ENCODE results near the gene SLC6A20.

SLC6A20 gene

DNA sequence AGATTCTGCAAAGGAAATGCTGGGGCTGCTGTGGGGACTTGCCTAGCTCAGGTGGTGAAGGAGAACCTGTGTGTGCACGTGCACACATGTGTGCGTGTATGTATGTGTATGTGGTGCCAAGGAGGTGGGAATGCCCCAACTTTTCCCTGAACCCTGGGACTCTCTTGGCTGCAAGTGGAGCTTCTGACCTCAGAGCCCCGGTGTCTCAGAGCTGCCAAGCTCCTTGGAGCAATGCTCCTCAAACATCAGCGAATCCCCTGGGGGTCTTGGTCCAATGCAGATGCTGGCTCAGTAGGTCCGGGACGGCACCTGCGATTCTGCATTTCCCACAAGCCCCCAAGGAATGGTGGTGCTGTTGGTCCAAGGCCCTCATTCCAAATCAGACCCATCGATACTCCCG lies 5.8 kb upstream of the SLC6A20 start:
- Histone ChIP-seq H3K9ac (ENCODE audit: low read depth in 1 of 2, low read length in 2 of 2) (no peak overlapping the region), H3K27ac (ENCODE audit: low read depth, low read length) (no peak overlapping the region), H3K4me3 (ENCODE audit: low read depth in 1 of 2, low read length in 2 of 2) (no peak overlapping the region), H3K4me1 (ENCODE audit: control insufficient read depth in 1 of 2, insufficient read depth in 2 of 2, low read length in 2 of 2) (peaks cover 6 to 9% of the 10 kb centered on the region in 2 donors), H3K9me3 (ENCODE audit: control insufficient read depth in 1 of 2, low read length in 2 of 2) (no peaks in the 10 kb centered on the region), H3K36me3 (ENCODE audit: control insufficient read depth in 1 of 2, insufficient read depth in 2 of 2, low read length in 2 of 2) (no peaks in the 10 kb centered on the region), H3K27me3 (ENCODE audit: control insufficient read depth in 1 of 2, insufficient read depth in 2 of 2, low read length in 2 of 2) (peaks cover 1 to 2% of the 10 kb centered on the region in 2 donors)

DNA sequence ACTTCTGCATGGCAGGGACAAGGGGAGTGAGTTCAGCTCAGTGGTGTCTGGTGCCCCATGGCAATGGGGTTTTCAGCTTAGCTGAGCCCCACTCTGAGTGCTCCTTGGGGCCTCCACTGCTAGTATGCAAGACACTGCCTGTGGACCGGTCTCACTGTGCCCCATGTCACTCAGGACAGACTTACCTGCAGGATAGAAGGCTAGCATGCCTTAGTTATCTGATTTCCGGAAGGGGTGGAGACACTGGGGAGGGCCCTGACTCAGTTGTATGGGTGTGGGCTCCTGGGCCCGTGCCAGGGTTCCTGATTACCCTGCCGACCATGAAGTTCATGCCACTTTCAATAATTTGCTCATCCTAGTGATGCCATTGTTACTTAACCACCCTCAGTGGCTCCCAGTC lies 4.3 kb upstream of the SLC6A20 start:
- peaks cover 14 to 20% of the 10 kb centered on the region in 2 donors for H3K4me1 ChIP-seq (ENCODE audit: control insufficient read depth in 1 of 2, insufficient read depth in 2 of 2, low read length in 2 of 2)
- H3K4me3 ChIP-seq (ENCODE audit: low read depth in 1 of 2, low read length in 2 of 2), result no peak overlapping the region
- H3K27ac ChIP-seq (ENCODE audit: low read depth, low read length), result no peak overlapping the region
- H3K27me3 ChIP-seq (ENCODE audit: control insufficient read depth in 1 of 2, insufficient read depth in 2 of 2, low read length in 2 of 2), result peaks cover 8 to 14% of the 10 kb centered on the region in 2 donors
- H3K9ac ChIP-seq (ENCODE audit: low read depth in 1 of 2, low read length in 2 of 2), result no peak overlapping the region
- H3K9me3 ChIP-seq (ENCODE audit: control insufficient read depth in 1 of 2, low read length in 2 of 2), result no peaks in the 10 kb centered on the region
- no peaks in the 10 kb centered on the region for H3K36me3 ChIP-seq (ENCODE audit: control insufficient read depth in 1 of 2, insufficient read depth in 2 of 2, low read length in 2 of 2)

DNA sequence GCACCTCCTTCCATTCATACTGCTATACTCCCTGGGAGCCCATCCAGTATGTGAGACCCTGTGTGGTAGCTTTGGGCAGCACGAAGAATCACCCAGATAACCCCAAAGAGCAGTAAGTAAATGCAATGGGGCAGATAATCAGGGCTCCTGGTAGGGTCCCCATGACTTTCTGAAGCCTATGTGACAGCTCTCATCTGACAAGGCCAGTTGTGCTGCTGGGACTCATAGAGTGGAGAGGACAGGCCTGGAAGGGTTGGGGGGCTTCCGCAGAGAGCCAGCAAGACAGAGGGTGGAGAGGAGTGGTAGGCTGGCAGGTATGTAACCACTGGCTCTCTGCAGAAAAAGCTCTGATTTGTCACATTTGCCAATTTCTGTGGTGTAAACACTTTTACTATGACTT lies 3.2 kb upstream of the SLC6A20 start:
- Histone ChIP-seq H3K9me3 (ENCODE audit: control insufficient read depth in 1 of 2, low read length in 2 of 2) (no peaks in the 10 kb centered on the region), H3K4me3 (ENCODE audit: low read depth in 1 of 2, low read length in 2 of 2) (no peak overlapping the region), H3K27ac (ENCODE audit: low read depth, low read length) (no peak overlapping the region), H3K36me3 (ENCODE audit: control insufficient read depth in 1 of 2, insufficient read depth in 2 of 2, low read length in 2 of 2) (no peaks in the 10 kb centered on the region), H3K4me1 (ENCODE audit: control insufficient read depth in 1 of 2, insufficient read depth in 2 of 2, low read length in 2 of 2) (peaks cover 14 to 20% of the 10 kb centered on the region in 2 donors), H3K27me3 (ENCODE audit: control insufficient read depth in 1 of 2, insufficient read depth in 2 of 2, low read length in 2 of 2) (peaks cover 8 to 23% of the 10 kb centered on the region in 2 donors), H3K9ac (ENCODE audit: low read depth in 1 of 2, low read length in 2 of 2) (no peak overlapping the region)

DNA sequence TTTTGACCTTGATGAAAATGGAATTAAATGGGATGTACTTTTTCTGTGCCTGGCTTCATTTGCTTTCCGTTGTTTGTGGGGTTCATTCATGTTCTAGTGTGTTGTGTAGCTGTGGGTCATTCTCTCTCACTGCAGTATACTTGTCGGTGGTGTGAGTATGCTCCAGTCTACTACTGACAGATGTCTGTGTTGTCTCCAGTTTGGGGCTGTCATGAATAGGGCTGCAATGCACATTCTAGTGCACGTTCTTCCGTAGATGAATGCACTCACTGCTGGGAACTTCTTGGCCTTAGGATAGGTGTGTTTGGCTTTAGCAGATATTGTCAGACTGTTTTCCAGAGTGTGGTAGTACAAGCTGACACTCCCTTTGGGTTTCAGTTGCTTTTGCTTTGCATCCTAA lies 1.7 kb upstream of the SLC6A20 start:
- peaks cover 11 to 26% of the 10 kb centered on the region in 2 donors for H3K27me3 ChIP-seq (ENCODE audit: control insufficient read depth in 1 of 2, insufficient read depth in 2 of 2, low read length in 2 of 2)
- H3K9ac ChIP-seq (ENCODE audit: low read depth in 1 of 2, low read length in 2 of 2), result no peak overlapping the region
- no peak overlapping the region for H3K4me3 ChIP-seq (ENCODE audit: low read depth in 1 of 2, low read length in 2 of 2)
- no peaks in the 10 kb centered on the region for H3K36me3 ChIP-seq (ENCODE audit: control insufficient read depth in 1 of 2, insufficient read depth in 2 of 2, low read length in 2 of 2)
- no peaks in the 10 kb centered on the region for H3K9me3 ChIP-seq (ENCODE audit: control insufficient read depth in 1 of 2, low read length in 2 of 2)
- no peak overlapping the region for H3K27ac ChIP-seq (ENCODE audit: low read depth, low read length)
- H3K4me1 ChIP-seq (ENCODE audit: control insufficient read depth in 1 of 2, insufficient read depth in 2 of 2, low read length in 2 of 2), result peaks cover 25 to 29% of the 10 kb centered on the region in 2 donors

DNA sequence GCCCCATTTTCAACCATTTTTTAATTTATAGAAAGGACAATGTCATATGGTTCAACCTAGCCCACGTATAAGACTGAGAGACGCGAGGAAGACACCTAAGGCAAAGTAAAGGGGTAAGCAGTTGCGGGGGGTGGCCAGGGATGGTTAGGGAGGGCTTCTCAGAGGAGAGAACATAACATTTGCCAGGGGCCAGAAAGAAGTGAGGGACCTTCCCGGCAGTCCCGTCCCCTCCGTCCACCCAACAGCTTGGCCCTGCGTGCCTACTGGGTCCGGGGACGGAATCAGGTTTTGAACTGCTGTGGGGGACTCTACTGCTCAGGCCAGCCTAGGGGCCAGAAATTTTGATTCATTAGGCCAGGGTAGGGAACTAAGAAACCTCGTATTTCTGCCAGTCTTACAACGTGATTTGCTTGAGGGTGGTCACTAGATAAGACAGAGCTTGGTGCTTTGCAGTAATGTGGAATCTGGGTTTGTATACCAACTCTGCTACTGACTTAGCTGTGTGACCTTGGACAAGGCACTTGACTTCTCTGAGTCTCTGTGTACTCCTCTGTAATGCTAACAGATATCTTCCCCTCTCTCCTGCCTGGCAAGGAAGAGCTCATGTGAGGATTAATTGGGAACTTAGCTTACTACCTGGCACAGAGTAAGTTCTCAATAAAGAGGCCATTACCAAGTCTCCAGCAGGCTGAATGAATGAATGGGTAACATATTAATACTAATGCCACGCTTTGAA lies 734 bp upstream of the SLC6A20 start:
- no peak overlapping the region for H3K27ac ChIP-seq (ENCODE audit: low read depth, low read length)
- peak overlapping the region; percentile 81 to 83 for H3K4me3 ChIP-seq (ENCODE audit: low read depth in 1 of 2, low read length in 2 of 2)
- H3K27me3 ChIP-seq (ENCODE audit: control insufficient read depth in 1 of 2, insufficient read depth in 2 of 2, low read length in 2 of 2), result peaks cover 11 to 26% of the 10 kb centered on the region in 2 donors
- peaks cover 25 to 29% of the 10 kb centered on the region in 2 donors for H3K4me1 ChIP-seq (ENCODE audit: control insufficient read depth in 1 of 2, insufficient read depth in 2 of 2, low read length in 2 of 2)
- peak overlapping the region; percentile 77 for H3K9ac ChIP-seq (ENCODE audit: low read depth in 1 of 2, low read length in 2 of 2)
- no peaks in the 10 kb centered on the region for H3K36me3 ChIP-seq (ENCODE audit: control insufficient read depth in 1 of 2, insufficient read depth in 2 of 2, low read length in 2 of 2)
- H3K9me3 ChIP-seq (ENCODE audit: control insufficient read depth in 1 of 2, low read length in 2 of 2), result no peaks in the 10 kb centered on the region

DNA sequence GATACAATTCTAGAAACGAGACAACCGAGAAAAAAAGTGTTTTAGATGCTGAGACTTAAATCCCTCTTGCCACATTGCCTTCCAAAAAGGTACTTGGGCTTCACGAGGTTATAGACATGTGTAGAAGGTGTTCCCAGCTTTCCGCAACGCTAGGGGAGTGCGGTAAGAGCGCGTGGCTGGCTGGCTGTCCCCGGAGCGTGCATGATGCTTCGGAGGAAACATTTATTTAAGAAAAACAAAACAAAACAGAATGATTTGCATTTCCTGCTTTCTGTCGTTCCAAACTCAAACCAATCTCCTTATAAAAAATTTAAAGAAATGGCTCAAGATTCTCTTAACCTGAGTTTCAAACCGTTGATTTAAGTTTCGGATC lies 841 bp downstream of the SLC6A20 start:
- Histone ChIP-seq H3K4me3 (ENCODE audit: low read depth in 1 of 2, low read length in 2 of 2) (peak overlapping the region; percentile 81 to 83), H3K9ac (ENCODE audit: low read depth in 1 of 2, low read length in 2 of 2) (peak overlapping the region; percentile 77), H3K4me1 (ENCODE audit: control insufficient read depth in 1 of 2, insufficient read depth in 2 of 2, low read length in 2 of 2) (peaks cover 22 to 26% of the 10 kb centered on the region in 2 donors), H3K36me3 (ENCODE audit: control insufficient read depth in 1 of 2, insufficient read depth in 2 of 2, low read length in 2 of 2) (no peaks in the 10 kb centered on the region), H3K27me3 (ENCODE audit: control insufficient read depth in 1 of 2, insufficient read depth in 2 of 2, low read length in 2 of 2) (peaks cover 11 to 26% of the 10 kb centered on the region in 2 donors), H3K9me3 (ENCODE audit: control insufficient read depth in 1 of 2, low read length in 2 of 2) (no peaks in the 10 kb centered on the region), H3K27ac (ENCODE audit: low read depth, low read length) (no peak overlapping the region)

DNA sequence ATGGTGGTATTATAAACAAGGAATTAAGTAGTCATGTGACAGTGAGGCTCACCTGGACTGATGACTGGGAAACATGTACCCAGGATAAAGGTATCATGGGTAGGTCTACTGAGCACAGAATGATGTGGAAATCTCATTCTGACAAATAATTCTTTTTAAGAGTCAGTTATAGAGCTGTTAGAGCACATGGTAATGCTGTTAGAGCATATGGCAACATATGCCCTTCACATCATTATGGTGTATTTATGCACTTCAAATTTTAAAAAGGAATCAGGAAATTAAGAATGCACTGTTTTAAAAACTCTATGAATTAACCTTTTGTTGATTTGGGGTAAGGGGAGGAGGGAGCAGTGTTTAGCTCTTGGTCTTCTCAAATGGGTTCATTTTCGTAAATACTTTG lies 1.7 kb downstream of the SLC6A20 start:
- Histone ChIP-seq H3K9ac (ENCODE audit: low read depth in 1 of 2, low read length in 2 of 2) (no peak overlapping the region), H3K4me1 (ENCODE audit: control insufficient read depth in 1 of 2, insufficient read depth in 2 of 2, low read length in 2 of 2) (peaks cover 19 to 22% of the 10 kb centered on the region in 2 donors), H3K4me3 (ENCODE audit: low read depth in 1 of 2, low read length in 2 of 2) (peak overlapping the region in 1 of 2 donors; percentile 83), H3K9me3 (ENCODE audit: control insufficient read depth in 1 of 2, low read length in 2 of 2) (no peaks in the 10 kb centered on the region), H3K36me3 (ENCODE audit: control insufficient read depth in 1 of 2, insufficient read depth in 2 of 2, low read length in 2 of 2) (no peaks in the 10 kb centered on the region), H3K27me3 (ENCODE audit: control insufficient read depth in 1 of 2, insufficient read depth in 2 of 2, low read length in 2 of 2) (peaks cover 11 to 26% of the 10 kb centered on the region in 2 donors), H3K27ac (ENCODE audit: low read depth, low read length) (no peak overlapping the region)

DNA sequence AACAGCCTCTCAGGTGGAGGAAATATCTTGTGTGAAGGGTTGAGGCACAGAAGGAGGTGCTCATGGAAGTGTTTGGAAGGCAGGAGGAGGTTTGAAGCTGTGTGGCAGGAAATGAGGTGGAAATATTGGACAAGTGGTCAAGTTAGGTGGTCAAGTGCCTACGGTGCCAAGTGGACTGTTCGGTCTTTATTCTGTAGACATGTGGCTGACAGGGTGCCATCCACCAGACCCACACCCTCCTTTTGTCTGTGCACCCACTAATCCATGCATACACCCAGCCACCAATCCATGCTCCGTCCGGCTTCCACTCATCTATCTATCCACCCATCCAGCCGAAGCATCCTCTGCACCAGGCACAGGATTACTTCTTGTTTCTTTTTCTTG lies 2.2 kb downstream of the SLC6A20 start:
- H3K9me3 ChIP-seq (ENCODE audit: control insufficient read depth in 1 of 2, low read length in 2 of 2), result peaks cover 0 to 2% of the 10 kb centered on the region in 2 donors
- peak overlapping the region in 1 of 2 donors; percentile 23 for H3K4me3 ChIP-seq (ENCODE audit: low read depth in 1 of 2, low read length in 2 of 2)
- no peak overlapping the region for H3K27ac ChIP-seq (ENCODE audit: low read depth, low read length)
- H3K4me1 ChIP-seq (ENCODE audit: control insufficient read depth in 1 of 2, insufficient read depth in 2 of 2, low read length in 2 of 2), result peaks cover 19 to 22% of the 10 kb centered on the region in 2 donors
- no peak overlapping the region for H3K9ac ChIP-seq (ENCODE audit: low read depth in 1 of 2, low read length in 2 of 2)
- peaks cover 11 to 26% of the 10 kb centered on the region in 2 donors for H3K27me3 ChIP-seq (ENCODE audit: control insufficient read depth in 1 of 2, insufficient read depth in 2 of 2, low read length in 2 of 2)
- H3K36me3 ChIP-seq (ENCODE audit: control insufficient read depth in 1 of 2, insufficient read depth in 2 of 2, low read length in 2 of 2), result no peaks in the 10 kb centered on the region

DNA sequence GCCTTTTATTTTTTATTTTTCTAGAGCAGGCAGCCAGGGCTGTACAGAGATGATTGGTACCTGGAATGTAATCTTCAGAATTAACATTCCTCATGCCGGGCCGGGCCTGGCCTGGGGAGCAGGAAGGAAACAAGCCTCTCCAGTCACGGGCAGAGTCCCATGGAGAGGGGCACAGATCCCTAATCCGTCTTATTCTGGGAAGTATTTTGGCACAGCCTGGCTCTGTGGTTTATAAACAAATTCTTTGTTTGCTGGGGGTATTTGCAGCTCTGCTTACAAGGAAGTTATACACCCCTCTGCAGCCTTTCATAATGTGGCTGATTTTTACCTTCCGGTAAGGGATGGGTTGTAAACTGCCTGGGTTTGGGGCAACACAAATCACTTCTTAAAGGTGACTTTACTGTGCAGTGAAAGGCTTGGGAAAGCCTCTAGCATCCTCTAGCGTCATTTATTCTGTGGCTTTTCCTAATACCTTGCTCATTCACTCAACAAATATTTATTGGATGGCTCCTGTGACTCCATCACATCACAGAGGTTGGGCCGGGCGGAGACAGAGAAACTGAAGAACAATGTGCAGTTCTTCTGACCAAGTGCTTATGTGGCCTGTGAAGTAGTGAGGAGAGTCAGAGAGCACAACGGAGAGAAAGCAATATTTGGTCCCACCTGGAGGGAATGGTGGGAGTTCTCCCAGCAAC lies 2.7 kb downstream of the SLC6A20 start:
- Histone ChIP-seq H3K4me3 (ENCODE audit: low read depth in 1 of 2, low read length in 2 of 2) (peak overlapping the region in 1 of 2 donors; percentile 23), H3K27me3 (ENCODE audit: control insufficient read depth in 1 of 2, insufficient read depth in 2 of 2, low read length in 2 of 2) (peaks cover 11 to 26% of the 10 kb centered on the region in 2 donors), H3K9ac (ENCODE audit: low read depth in 1 of 2, low read length in 2 of 2) (no peak overlapping the region), H3K9me3 (ENCODE audit: control insufficient read depth in 1 of 2, low read length in 2 of 2) (peaks cover 0 to 4% of the 10 kb centered on the region in 2 donors), H3K36me3 (ENCODE audit: control insufficient read depth in 1 of 2, insufficient read depth in 2 of 2, low read length in 2 of 2) (no peaks in the 10 kb centered on the region), H3K27ac (ENCODE audit: low read depth, low read length) (no peak overlapping the region), H3K4me1 (ENCODE audit: control insufficient read depth in 1 of 2, insufficient read depth in 2 of 2, low read length in 2 of 2) (peaks cover 19 to 22% of the 10 kb centered on the region in 2 donors)

DNA sequence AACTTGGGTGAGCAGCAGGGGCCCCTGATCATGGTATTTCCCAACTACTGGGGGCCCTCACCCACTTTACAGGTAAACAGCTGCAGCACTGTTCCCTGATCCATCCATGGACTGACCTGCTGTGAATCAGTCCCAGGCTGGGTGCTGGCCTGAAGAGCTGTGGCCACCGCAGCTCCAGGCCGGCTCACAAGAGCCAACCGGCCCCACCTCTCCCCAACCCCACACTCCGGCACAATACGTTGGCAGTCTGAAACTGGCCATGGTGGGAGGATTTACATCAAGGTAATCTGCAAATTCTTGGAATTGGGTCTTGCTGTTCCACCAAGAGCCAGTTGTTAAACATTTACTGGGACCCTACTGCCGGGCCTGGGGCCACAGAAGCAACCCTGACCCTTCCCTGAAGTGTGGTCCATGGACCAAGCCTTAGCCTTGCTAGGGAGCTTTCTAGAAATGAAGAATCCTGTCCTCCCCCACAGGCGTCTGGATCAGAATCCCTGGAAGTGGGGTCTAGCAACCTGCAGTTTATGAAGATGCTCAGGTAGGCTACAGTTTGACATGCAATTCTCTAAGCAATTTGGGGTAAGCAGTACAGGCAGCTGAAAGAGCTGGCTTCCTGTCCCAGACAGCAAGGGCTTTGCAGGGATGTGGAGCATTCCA lies 3.7 kb downstream of the SLC6A20 start:
- Histone ChIP-seq H3K9me3 (ENCODE audit: control insufficient read depth in 1 of 2, low read length in 2 of 2) (peaks cover 0 to 4% of the 10 kb centered on the region in 2 donors), H3K4me3 (ENCODE audit: low read depth in 1 of 2, low read length in 2 of 2) (no peak overlapping the region), H3K27ac (ENCODE audit: low read depth, low read length) (no peak overlapping the region), H3K27me3 (ENCODE audit: control insufficient read depth in 1 of 2, insufficient read depth in 2 of 2, low read length in 2 of 2) (peaks cover 11 to 26% of the 10 kb centered on the region in 2 donors), H3K36me3 (ENCODE audit: control insufficient read depth in 1 of 2, insufficient read depth in 2 of 2, low read length in 2 of 2) (no peaks in the 10 kb centered on the region), H3K9ac (ENCODE audit: low read depth in 1 of 2, low read length in 2 of 2) (no peak overlapping the region), H3K4me1 (ENCODE audit: control insufficient read depth in 1 of 2, insufficient read depth in 2 of 2, low read length in 2 of 2) (peaks cover 19 to 22% of the 10 kb centered on the region in 2 donors)
